Thyroid gland (tissue), 4 donors: Measurements from ENCODE around the gene TSSK6. TPM values are rescaled to one million over a fixed set of nuclear protein-coding genes. Genes with fewer than 3 reads are reported as not detected.
"Not testable (repeated sequence)": the region's sequence is repeated elsewhere in the genome, so short reads cannot be mapped to it uniquely, and the experiment has no call there.

ENCODE experiments used
- DNase-seq, 2 donors: peaks; one replicate each; pipeline ENCODE4 v3.0.0-alpha.2; 2019
- H3K27ac ChIP-seq, 3 donors: fragments of 200-600 bp; sonication (generic); 1 replicate in 2 of 3; 2 replicates in 1 of 3; pipeline ENCODE4 v1.5.1; 2016 to 2019; ENCODE audit warnings: mild to moderate bottlenecking in 1 of 3, moderate library complexity in 1 of 3
- H3K27me3 ChIP-seq: fragments of 200-600 bp; sonication (generic); one replicate; pipeline ENCODE4 v1.5.1; 2019
- H3K36me3 ChIP-seq, 2 donors: fragments of 200-600 bp; sonication (generic); one replicate each; pipeline ENCODE4 v1.5.1; 2016 to 2019
- H3K4me1 ChIP-seq, 2 donors: fragments of 200-600 bp; sonication (generic); one replicate each; pipeline ENCODE4 v1.5.1; 2017 to 2019
- H3K4me3 ChIP-seq, 3 donors: fragments of 200-600 bp; sonication (generic); replicated peaks in 1 of 3; 1 replicate in 2 of 3; 2 replicates in 1 of 3; pipeline ENCODE4 v1.5.1; 2016; ENCODE audit warnings: mild to moderate bottlenecking in 1 of 3
- H3K9me3 ChIP-seq: fragments of 200-600 bp; sonication (generic); one replicate; pipeline ENCODE4 v1.5.1; 2017
- CTCF ChIP-seq, 6 experiments: fragments of 200-600 bp in 3 of 6; fragments of 450-650 bp in 3 of 6; sonication (generic) in 3 of 6; IDR thresholded peaks; one replicate each; pipeline ENCODE4 v1.5.1; 2016 to 2019; ENCODE audit warnings: antibody characterized with exemption in 6 of 6, mild to moderate bottlenecking in 2 of 6, inconsistent platforms in 1 of 6, moderate library complexity in 1 of 6
- POLR2A ChIP-seq, 2 donors: fragments of 450-650 bp; IDR thresholded peaks; one replicate each; pipeline ENCODE4 v1.6.1; 2017; ENCODE audit warnings: antibody characterized with exemption in 2 of 2, mild to moderate bottlenecking in 2 of 2, moderate library complexity in 1 of 2
- WGBS, 2 donors: methylation state at CpG; one replicate each; pipeline ENCODE4 v1.1.5; 2017; 5-methylcytosine and 5-hydroxymethylcytosine counted together
- intact Hi-C: fragments of 100-400 bp; cut with DNase I; formaldehyde crosslinking; loops from one replicate; pipeline ENCODE4 v1.15.1; 2023
- total RNA-seq, 4 donors: library from RNA; depleted of rRNA; stranded (reverse); fragments of >200 nt; gene quantifications; one replicate each; pipeline ENCODE4 v1.2.3, GENCODE V29; 2016

TSSK6 gene
- total RNA-seq, 4 donors from 2014 or later = 1.8 to 7.7 (median 3.8) TPM

- Histone ChIP-seq H3K4me3 (no peak overlapping the region), H3K4me1 (peaks cover 11 to 15% of the 10 kb centered on the region in 2 donors), H3K27me3 (no peaks in the 10 kb centered on the region), H3K9me3 (no peaks in the 10 kb centered on the region), H3K36me3 (no peaks in the 10 kb centered on the region), H3K27ac (no peak overlapping the region)
- WGBS, 2 donors = 79 to 89% methylated on average over 7 to 12 of the region's 21 CpGs
- no peak for TF ChIP-seq CTCF (IDR thresholded peaks at IDR 0.05)
- no peak for TF ChIP-seq POLR2A (IDR thresholded peaks at IDR 0.05)
- DNase-seq = no peak
- intact Hi-C loops = loop anchor here (5.0 kb wide), 1 partner anchor 93 kb away; no protein-coding TSS in a partner anchor
Observed at GRCh38 chr19:19475015-19475765, 40.2 kb downstream of the TSSK6 start.

- H3K9me3 ChIP-seq, H3K4me3 ChIP-seq, H3K27ac ChIP-seq, DNase-seq, H3K4me1 ChIP-seq, intact Hi-C loops, H3K36me3 ChIP-seq, H3K27me3 ChIP-seq: not testable (repeated sequence)
- WGBS, 2 donors = 54% methylated on average over 5 of the region's 5 CpGs
Observed at GRCh38 chr19:19472106-19472505, 43.2 kb downstream of the TSSK6 start.

GRCh38 chr19:19471682-19472081 is 43.7 kb downstream of the TSSK6 start:
- no peak for DNase-seq
- H3K36me3 ChIP-seq = no peaks in the 10 kb centered on the region
- H3K27me3 ChIP-seq = no peaks in the 10 kb centered on the region
- TF ChIP-seq CTCF (IDR thresholded peaks at IDR 0.05) (no peak), POLR2A (IDR thresholded peaks at IDR 0.05) (no peak)
- no peaks in the 10 kb centered on the region for H3K9me3 ChIP-seq
- no peak overlapping the region for H3K27ac ChIP-seq
- 67 to 79% methylated on average over 6 of the region's 6 CpGs for WGBS, 2 donors
- peaks cover 6 to 7% of the 10 kb centered on the region in 2 donors for H3K4me1 ChIP-seq
- intact Hi-C loops = no loop called here
- H3K4me3 ChIP-seq = no peak overlapping the region

- no peak overlapping the region for H3K27ac ChIP-seq
- H3K4me1 ChIP-seq = peaks cover 13 to 16% of the 10 kb centered on the region in 2 donors
- no peaks in the 10 kb centered on the region for H3K27me3 ChIP-seq
- TF ChIP-seq POLR2A (IDR thresholded peaks at IDR 0.05) (no peak), CTCF (IDR thresholded peaks at IDR 0.05) (no peak)
- DNase-seq = no peak
- no peak overlapping the region for H3K4me3 ChIP-seq
- no peaks in the 10 kb centered on the region for H3K36me3 ChIP-seq
- intact Hi-C loops = no loop called here
- 87 to 92% methylated on average over 3 of the region's 3 CpGs for WGBS, 2 donors
- no peaks in the 10 kb centered on the region for H3K9me3 ChIP-seq
Observed at GRCh38 chr19:19470579-19470978, 44.8 kb downstream of the TSSK6 start.

- 90 to 95% methylated on average over 2 of the region's 2 CpGs for WGBS, 2 donors
- Histone ChIP-seq H3K9me3 (no peaks in the 10 kb centered on the region), H3K4me1 (peaks cover 34 to 36% of the 10 kb centered on the region in 2 donors)
Observed at GRCh38 chr19:19468424-19469050, 46.8 kb downstream of the TSSK6 start.

More at GRCh38 chr19:19468424-19469050, 46.8 kb downstream of the TSSK6 start:
- H3K27me3 ChIP-seq = no peaks in the 10 kb centered on the region
- no peak for DNase-seq
- no peak overlapping the region for H3K27ac ChIP-seq
- intact Hi-C loops = no loop called here
- H3K36me3 ChIP-seq = no peaks in the 10 kb centered on the region
- no peak overlapping the region for H3K4me3 ChIP-seq
- no peak for TF ChIP-seq POLR2A (IDR thresholded peaks at IDR 0.05)
- TF ChIP-seq CTCF (IDR thresholded peaks at IDR 0.05) = no peak
